ENCODE measurements around the gene ABT1. TPM values are rescaled to one million over a fixed set of nuclear protein-coding genes. Genes with fewer than 3 reads are reported as not detected.

The ABT1 gene
- total and polyA plus RNA-seq, 2 experiments from 2014 or later: 23.4 to 32.1 TPM

- H3K4me1 ChIP-seq (ENCODE audit: insufficient read depth): peaks cover 6% of the 10 kb centered on the region
- DNase-seq (ENCODE audit: low spot score): no peak
- H3K27ac ChIP-seq: no peak overlapping the region
- no peaks in the 10 kb centered on the region for H3K9me2 ChIP-seq (replicated peaks; ENCODE audit: insufficient read depth)
- no peaks in the 10 kb centered on the region for H4K20me1 ChIP-seq (ENCODE audit: insufficient read depth, poor library complexity, severe bottlenecking)
- H2AFZ ChIP-seq: no peak overlapping the region
- no peaks in the 10 kb centered on the region for H3K27me3 ChIP-seq
- H3K4me3 ChIP-seq: no peak overlapping the region
- no peak overlapping the region for H3K4me2 ChIP-seq
- H3K36me3 ChIP-seq (replicated peaks; ENCODE audit: insufficient read depth, low read depth): no peaks in the 10 kb centered on the region
- H3K79me2 ChIP-seq: peaks cover 20% of the 10 kb centered on the region
- no peak for TF ChIP-seq EZH2phosphoT487 (IDR thresholded peaks at IDR 0.05; ENCODE audit: low read depth, severe bottlenecking, unreplicated experiment)
- no peak for TF ChIP-seq EZH2 (IDR thresholded peaks at IDR 0.05; ENCODE audit: borderline replicate concordance)
- no peak for TF ChIP-seq CTCF (IDR thresholded peaks at IDR 0.05; ENCODE audit: poor library complexity)
- no peaks in the 10 kb centered on the region for H3K9me3 ChIP-seq (ENCODE audit: low read depth)
Observed at GRCh38 chr6:26600759-26601158, 4.0 kb downstream of the ABT1 start.

DNA sequence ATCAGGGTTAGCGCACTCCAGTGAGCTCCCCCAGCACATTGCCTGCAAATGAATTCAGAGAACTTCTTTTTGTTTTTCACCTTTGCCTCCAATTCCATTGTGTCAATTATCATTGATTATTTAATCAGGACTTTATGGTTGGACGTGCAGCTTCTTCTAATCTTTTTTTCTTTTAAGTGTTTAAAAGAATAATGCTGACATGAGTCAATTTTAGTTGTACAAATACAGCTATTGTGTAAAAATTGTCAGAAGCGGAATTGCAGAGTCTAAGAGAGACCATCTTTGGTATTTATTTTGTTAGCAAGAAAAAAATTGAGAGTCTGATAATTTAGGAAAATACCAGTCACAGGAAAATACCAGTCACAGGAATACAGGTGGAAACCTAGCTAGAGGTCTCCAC, 5.5 kb downstream of the ABT1 start:
- Histone ChIP-seq H2AFZ (no peak overlapping the region), H3K79me2 (peaks cover 16% of the 10 kb centered on the region), H3K4me1 (ENCODE audit: insufficient read depth) (peaks cover 6% of the 10 kb centered on the region), H3K4me2 (no peak overlapping the region), H4K20me1 (ENCODE audit: insufficient read depth, poor library complexity, severe bottlenecking) (no peaks in the 10 kb centered on the region), H3K4me3 (no peak overlapping the region), H3K36me3 (replicated peaks; ENCODE audit: insufficient read depth, low read depth) (no peaks in the 10 kb centered on the region), H3K9me3 (ENCODE audit: low read depth) (no peaks in the 10 kb centered on the region), H3K27ac (no peak overlapping the region), H3K27me3 (no peaks in the 10 kb centered on the region), H3K9me2 (replicated peaks; ENCODE audit: insufficient read depth) (no peaks in the 10 kb centered on the region)
- TF ChIP-seq CTCF (IDR thresholded peaks at IDR 0.05; ENCODE audit: poor library complexity) (no peak), EZH2phosphoT487 (IDR thresholded peaks at IDR 0.05; ENCODE audit: low read depth, severe bottlenecking, unreplicated experiment) (no peak), EZH2 (IDR thresholded peaks at IDR 0.05; ENCODE audit: borderline replicate concordance) (no peak)
- WGBS (ENCODE audit: low lambda C conversion rate, missing lambda C conversion rate): 87% methylated on average over 3 of the region's 3 CpGs
- DNase-seq (ENCODE audit: low spot score): no peak

DNA sequence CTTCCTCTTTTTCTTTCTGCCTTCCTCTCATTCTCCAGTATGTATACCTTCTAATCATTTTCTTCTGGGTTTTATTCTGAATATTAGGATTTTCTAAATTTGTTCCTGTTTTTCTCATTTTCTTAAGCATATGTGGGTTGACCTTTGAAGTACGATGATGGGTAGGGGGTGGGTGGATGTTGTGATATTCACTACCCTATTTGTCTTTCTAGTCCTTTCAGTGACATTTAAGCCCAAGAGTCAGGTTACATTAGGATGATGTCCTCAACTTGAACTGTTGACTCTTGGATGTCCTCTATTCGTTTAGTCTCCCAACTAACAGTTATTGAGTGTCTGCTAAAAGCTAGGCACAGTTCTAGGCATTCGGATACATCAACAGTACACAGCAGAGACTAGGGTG, 7.3 kb downstream of the ABT1 start:
- no peaks in the 10 kb centered on the region for H3K36me3 ChIP-seq (replicated peaks; ENCODE audit: insufficient read depth, low read depth)
- no peak overlapping the region for H3K27ac ChIP-seq
- no peaks in the 10 kb centered on the region for H3K27me3 ChIP-seq
- no peak overlapping the region for H2AFZ ChIP-seq
- no peaks in the 10 kb centered on the region for H3K9me2 ChIP-seq (replicated peaks; ENCODE audit: insufficient read depth)
- no peaks in the 10 kb centered on the region for H3K4me1 ChIP-seq (ENCODE audit: insufficient read depth)
- H3K9me3 ChIP-seq (ENCODE audit: low read depth): no peaks in the 10 kb centered on the region
- 74% methylated on average over 3 of the region's 3 CpGs for WGBS (ENCODE audit: low lambda C conversion rate, missing lambda C conversion rate)
- no peaks in the 10 kb centered on the region for H4K20me1 ChIP-seq (ENCODE audit: insufficient read depth, poor library complexity, severe bottlenecking)
- no peak overlapping the region for H3K4me3 ChIP-seq
- H3K4me2 ChIP-seq: no peak overlapping the region
- TF ChIP-seq EZH2 (IDR thresholded peaks at IDR 0.05; ENCODE audit: borderline replicate concordance): no peak
- TF ChIP-seq EZH2phosphoT487 (IDR thresholded peaks at IDR 0.05; ENCODE audit: low read depth, severe bottlenecking, unreplicated experiment): no peak
- no peak for TF ChIP-seq CTCF (IDR thresholded peaks at IDR 0.05; ENCODE audit: poor library complexity)
- no peak for DNase-seq (ENCODE audit: low spot score)
- no peaks in the 10 kb centered on the region for H3K79me2 ChIP-seq

- Histone ChIP-seq H3K36me3 (replicated peaks; ENCODE audit: insufficient read depth, low read depth) (no peaks in the 10 kb centered on the region), H3K9me3 (ENCODE audit: low read depth) (no peaks in the 10 kb centered on the region), H3K4me3 (no peak overlapping the region), H3K4me1 (ENCODE audit: insufficient read depth) (no peaks in the 10 kb centered on the region), H2AFZ (no peak overlapping the region), H4K20me1 (ENCODE audit: insufficient read depth, poor library complexity, severe bottlenecking) (no peaks in the 10 kb centered on the region), H3K4me2 (no peak overlapping the region), H3K27ac (no peak overlapping the region), H3K9me2 (replicated peaks; ENCODE audit: insufficient read depth) (no peaks in the 10 kb centered on the region), H3K79me2 (no peaks in the 10 kb centered on the region), H3K27me3 (peaks cover 4% of the 10 kb centered on the region)
- no peak for DNase-seq (ENCODE audit: low spot score)
- WGBS (ENCODE audit: low lambda C conversion rate, missing lambda C conversion rate): 72% methylated on average over 3 of the region's 3 CpGs
- TF ChIP-seq CTCF (IDR thresholded peaks at IDR 0.05; ENCODE audit: poor library complexity) (no peak), EZH2 (IDR thresholded peaks at IDR 0.05; ENCODE audit: borderline replicate concordance) (no peak), EZH2phosphoT487 (IDR thresholded peaks at IDR 0.05; ENCODE audit: low read depth, severe bottlenecking, unreplicated experiment) (no peak)
Observed at GRCh38 chr6:26604797-26605196, 8.0 kb downstream of the ABT1 start.

Data from hepatocyte (in vitro differentiated cells).